NCI-H345 (cell line): Measurements from ENCODE around the gene RRM2.
"Not testable (repeated sequence)": the region's sequence is repeated elsewhere in the genome, so short reads cannot be mapped to it uniquely, and the experiment has no call there.

Experiments
- DNase-seq: peaks from one replicate; lab custom pipeline; 2025; lab: John Stamatoyannopoulos, UW

The RRM2 gene

DNA sequence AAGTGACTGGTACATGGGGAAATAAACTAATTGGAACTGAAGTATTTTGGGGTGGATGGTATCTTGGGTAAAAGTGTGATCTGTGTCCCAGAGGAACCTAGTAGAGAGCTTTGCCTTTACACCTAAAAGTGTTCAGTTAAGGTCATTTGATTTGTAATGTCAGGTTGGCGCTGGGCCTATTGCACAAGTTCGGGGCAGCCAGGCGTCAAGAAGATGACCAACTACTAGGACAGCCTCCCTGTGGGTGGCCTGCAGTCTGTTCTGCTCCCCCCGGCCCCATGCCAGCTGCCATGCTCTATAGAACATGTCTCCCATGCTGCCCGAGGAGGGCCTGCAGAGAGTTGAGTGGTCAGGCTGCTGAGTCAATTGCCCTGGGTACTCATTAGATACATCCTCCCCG lies 10.1 kb downstream of the RRM2 start:
- no peak for DNase-seq

DNA sequence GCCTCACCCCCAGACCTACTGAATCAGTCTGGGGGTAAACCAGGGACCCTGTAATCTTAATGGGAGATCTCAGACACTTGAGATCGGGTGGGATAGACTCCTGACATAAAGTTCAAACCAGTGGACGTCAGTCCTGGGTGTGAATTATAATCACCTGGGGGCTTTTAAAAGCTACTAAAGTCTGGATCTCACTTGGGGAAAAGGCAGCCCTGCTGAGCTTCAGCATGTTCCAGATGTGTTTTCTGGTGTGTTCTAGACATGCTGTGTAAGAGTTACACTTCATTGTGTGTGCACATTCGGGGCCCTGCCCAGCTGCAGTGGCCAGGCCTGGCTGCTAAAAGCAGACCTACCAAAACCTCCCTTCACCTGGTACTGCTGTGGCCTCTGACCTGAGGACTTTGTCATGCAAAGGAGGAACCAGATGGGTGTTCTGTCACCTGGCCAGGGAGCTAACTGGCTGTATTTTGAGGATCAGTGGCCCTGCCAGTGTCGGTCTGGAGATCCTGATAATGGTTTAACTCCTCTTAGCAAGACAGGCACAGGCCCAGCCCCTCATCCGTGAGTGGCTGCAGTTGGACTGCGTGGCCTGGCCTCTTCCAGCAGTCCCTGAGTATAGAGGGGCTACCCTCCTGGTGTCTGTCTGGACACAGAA lies 10.6 kb downstream of the RRM2 start:
- no peak for DNase-seq

DNA sequence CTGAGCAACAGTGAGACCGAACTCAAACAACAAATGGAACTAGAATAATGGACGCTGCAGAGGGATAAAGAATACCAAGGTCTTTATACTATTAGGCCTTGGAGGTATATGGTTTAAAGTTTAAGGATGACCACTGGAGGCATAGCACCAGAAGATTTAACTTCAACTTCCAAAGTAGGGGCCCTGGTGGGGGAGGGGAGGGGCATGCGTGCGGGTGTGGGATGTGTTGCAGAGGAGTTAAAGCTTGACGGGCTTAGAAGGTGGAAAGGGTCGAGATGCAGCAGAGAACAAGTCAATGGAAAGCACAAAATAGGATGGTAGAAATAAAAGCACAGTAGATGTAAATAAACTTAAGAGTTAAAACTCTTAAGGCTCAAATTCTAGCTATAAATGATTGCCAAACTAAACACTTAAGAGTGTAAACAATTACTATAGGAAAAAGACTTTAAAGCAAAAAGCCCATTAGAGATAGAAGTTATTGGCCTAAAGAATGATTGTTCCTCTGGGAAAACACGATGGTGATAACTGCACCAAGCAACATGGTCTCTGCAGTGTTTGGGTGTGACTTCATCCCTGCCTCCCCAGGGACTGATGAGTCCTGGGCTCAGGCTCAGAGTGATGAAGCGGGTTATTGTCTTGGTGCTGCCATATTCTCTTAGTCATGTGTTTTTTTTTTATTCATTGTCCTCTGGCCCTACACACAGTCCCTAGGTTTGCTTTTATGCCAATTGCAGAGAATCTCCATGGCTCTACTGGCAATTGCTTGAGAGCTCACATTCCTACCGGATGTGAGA lies 13.0 kb downstream of the RRM2 start:
- DNase-seq: peak; percentile 67

DNA sequence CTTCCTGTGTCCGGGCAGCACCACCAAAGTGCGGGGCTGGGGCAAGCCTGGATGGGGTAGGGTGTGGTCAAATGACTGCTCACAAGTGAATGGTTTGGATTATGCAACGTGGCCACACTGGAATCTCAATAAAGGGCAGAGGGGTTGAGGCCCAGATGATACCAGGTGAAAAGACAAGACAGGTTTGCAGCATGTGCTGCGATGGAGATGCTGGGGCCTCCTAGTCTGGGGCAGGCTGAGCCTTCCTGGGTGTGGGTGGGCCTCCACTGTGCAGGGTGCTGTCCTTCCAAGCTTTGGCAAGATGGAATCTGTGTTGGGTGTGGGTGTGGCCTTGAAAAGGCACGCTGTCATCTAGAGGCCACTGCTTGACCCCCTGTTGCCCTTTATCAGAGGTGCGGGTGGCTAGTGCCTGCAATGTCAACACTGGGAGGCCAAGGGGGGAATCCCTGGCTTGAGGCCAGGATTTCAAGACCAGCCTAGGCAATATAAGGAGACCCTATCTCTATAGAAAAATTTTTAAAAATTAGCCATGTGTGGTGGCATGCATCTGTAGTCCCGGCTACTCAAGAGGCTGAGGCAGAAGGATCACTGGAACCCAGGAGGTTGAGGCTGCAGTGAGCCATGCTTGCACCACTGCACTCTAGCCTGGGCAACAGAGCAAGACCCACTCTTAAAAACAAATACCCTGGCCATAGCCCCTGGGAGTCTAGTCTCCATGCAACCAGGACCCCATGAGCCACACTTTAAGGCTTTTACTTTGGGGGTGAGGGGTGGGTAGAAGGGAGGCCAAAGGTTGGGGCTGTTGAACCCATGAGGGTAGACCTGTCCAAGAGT lies 13.8 kb downstream of the RRM2 start:
- DNase-seq: no peak

DNA sequence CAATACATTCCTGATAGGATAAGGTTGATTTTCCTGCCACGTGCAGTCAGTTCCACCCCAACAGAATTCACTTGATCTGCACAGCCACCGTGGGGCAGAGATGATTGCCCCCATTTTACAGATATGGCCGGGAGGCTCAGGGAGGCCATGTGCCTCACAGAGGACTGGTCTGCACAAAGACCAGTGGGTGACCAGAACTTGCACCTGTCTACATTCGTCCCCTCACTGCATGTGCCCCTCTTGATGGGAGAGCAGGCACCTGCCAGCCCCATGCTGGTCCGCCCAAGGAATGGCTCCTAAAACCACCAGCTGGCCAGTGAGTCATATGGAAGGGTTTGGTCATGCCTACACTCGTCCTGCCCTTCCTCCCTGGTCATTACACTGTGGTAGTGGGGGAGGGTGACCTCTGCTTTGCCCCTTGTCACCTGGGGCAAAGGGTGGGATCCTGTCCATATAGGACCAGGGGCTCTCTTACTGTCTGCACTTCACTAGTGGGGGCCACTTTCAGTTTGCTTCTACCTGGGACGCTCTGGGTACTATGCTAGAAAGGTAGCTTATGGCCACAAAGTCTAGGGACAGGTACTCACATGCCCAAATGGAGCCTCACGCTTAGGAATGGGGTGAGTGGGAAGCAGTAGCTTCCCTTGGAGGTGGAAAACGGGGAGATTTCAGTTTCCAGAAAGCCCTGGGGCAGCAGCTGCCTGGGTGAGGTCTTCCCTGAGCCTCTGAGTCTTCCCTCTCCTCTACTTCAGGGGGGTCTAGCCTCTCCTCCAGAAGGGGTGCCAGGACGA lies 14.7 kb downstream of the RRM2 start:
- no peak for DNase-seq

DNA sequence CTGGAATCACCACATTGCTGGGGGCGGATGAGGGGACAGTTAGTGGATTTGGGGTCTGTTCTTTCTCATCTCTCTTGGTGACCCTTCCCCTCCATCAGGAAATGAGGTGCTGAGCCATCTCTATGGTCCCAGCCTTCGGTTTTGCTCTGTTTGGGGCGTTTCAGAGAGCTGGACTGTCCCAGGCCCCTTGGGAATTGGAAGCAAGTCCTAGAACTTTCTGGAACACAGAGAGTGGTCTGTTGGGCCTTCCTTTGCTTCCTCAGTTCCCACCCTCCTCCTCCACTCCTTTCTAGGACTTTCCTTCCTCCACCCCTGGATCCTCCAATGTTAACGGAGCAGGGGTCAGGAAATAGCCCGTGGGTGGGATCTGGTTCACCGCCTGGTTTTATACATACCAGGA lies 17.0 kb downstream of the RRM2 start:
- DNase-seq: no peak

DNA sequence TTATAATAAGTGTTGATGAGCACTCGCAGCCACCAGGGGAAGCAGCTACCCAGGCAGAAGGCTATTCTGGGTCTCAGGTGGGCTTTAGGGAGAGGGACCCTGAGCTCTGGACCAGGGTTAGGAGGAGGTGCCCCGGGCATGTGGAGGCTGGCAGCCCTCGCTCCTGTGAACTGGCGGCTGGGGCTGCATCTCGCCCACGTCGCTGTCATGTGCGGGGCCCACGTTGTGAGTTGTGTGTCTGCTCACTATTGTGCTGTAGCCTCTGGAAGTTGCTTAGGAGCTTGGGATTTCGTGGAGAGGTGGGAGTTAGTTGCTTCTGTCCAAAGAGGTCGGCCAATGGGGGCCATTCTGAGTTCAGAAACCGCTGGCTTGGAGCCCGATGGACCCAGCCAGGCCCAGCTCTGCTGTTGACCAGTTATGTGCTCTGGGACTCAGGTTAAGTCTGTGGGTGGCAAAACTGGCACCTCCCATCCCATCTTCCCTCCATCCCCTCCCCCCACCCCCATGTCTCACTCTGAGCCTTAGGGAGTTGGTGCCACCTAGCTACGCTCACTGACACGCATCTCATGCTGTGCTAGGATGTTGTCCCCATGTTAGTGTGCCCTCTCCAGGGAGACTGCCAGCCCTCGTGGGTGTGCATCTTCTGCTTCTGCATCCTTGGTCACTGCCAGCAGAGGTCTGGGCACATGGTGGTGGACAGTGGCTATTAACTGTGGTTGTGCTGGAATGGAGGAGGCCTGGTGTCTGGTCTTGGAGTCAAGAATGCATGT lies 18.5 kb downstream of the RRM2 start:
- DNase-seq: no peak

DNA sequence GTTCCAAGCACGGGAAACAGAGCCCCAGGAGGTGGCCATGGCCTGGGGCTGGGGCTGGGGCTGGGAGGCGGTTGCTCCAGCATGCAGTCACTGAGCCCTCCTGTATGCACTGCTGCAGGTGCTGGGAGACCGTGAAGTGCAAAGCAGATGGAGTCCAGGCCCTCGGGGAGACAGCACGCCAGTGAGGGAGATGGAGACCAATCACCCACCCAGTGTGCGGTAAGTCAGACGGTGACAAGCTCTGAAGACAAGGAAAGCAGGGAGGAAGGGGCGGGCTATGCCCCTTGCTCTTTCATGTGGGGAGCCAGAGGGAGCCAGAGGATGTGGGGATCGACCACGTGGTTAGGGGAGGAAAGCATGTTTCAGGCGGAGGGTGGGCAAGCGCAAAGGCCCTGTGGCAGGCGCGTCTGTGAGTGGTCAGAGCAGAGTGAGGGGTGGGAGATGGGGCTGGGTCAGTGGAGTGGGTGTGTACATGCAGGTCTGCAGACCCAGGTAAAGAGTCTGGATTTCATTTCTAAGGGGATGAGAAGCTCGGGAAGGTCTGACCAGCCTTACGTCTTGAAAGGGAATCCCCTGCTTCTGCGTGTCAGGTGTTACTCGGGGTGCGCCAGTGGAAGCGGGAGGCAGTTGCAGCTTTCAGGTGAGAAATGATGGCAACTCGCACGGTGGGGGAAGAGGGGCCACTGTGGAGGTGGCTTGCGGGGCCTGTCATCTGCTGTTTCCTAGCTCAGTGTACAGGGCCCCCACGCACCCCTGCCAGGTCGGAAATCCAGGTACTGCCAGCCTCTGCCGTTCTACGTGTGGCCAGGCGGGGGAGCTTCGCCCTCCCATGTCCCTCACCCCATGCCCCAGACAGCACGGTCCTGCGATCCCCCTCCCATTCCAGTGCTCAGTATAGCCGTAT lies 19.4 kb downstream of the RRM2 start:
- DNase-seq: no peak

DNA sequence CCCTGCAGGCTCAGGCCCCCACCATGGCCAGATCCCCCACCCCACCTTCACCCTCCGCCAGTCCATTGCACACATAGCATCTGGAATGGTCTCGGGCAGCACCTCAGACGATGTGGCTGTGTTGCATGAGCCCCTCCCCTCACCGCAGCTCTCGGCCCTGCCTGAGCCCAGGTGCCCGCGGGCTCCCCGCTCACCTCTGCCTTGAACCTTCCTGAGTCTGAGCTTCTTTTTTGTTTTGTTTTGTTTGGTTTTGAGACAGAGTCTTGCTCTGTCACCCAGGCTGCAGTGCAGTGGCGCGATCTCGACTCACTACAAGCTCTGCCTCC lies 20.1 kb downstream of the RRM2 start:
- DNase-seq: no peak

DNA sequence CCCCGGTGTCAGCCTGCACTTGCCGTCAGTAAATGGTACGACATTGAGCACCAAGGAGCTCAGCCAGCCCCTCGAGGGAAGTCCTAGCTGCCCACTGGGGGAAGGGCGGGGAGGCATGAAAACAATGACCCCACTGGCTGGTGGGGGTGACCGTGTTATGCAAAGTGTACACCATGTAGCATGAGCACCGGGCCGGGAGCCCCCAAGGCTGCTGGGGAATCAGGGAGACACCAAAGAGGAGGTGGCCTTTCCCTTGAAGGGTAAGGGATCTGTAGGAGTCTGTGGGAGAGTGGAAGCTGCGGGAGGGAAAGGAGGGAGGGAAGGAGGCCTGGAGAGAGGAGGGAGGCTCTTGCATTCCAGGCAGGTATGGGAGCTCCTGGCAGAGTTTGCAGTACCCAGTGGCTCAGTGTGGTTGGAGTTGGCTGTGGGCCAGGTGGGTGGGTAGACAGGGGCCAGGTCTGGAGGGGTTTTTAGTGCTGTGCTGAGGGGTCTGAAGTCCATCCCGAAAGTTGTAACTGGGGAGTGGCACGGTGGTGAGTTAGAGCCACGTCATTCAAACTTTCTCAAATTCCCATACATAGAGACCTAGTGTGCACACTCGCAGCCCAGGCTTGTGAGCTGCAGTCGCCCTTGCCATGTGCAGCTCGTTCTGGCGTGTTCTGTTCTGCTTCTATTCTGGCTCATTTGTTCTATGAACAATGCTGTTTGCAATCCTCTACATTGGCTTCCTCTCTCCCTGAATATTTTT lies 22.4 kb downstream of the RRM2 start:
- no peak for DNase-seq

DNA sequence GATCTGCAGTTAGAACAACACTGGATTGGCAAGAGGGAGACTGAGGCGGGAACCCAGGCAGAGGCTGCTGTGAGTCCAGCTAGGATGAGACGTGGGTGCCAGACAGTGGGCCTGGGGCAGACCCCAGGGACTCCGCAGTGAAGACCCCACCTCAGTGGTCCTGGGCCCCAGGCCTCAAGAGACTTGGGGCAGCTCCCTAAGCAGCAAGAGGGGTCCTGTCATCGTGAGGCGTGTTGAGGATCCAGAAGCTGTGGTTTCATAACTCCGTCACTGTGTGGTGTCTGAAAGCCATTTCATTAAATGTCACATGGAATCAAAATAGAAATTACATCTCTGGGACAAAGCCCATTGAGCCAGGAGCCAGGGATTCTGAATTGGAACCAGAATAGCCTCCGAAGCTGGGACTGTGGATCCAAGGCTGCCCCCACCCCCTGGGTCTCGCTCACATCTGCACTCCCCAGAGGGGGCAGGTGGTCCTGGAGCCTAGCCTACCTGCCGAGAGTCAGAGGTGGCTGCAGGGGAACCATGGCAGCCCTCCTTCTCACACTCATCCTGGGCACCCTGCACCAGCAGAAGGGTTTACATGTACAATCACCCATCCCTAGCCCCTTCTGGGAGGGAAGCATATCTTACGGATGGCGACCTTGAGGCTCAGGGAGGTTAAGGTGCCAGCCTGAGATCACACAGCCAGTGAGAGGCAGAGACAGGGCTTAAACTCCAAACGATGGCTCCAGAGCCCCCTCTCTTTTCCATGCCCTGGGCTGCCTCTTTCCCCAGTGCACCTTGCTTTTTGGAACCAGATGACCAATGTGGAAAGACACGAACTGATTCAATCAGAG lies 23.2 kb downstream of the RRM2 start:
- DNase-seq: no peak

DNA sequence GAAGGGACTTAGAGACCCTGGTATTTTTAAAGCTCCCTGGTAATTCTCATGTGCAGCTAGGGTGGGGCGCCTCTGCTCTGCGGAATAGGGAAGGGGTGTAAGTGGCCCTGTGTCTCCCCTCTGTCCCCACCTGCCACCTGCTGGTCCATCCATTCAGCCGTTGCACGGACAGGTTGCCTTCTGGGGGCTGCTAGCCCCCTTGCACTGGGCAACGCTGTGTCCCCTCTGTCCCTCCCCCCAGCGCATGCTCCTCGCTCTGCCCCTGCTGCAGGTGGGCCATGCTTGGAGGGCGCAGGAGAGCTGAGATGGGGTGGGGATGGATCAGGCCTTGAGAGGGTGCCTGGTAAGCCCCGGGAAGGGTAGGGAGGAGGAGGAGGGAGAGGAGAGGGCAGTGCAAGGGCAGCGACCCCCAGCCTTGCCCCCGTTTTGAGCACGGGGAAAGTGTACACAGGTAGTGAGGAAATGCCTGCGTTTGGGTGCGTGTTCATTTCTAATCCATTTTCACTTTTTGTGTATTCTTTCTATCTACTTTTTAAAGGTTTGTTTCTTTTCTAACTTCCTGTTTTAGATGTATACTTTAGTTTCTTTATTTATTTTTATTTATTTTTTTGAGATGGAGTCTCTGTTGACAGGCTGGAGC lies 23.9 kb downstream of the RRM2 start:
- no peak for DNase-seq

DNA sequence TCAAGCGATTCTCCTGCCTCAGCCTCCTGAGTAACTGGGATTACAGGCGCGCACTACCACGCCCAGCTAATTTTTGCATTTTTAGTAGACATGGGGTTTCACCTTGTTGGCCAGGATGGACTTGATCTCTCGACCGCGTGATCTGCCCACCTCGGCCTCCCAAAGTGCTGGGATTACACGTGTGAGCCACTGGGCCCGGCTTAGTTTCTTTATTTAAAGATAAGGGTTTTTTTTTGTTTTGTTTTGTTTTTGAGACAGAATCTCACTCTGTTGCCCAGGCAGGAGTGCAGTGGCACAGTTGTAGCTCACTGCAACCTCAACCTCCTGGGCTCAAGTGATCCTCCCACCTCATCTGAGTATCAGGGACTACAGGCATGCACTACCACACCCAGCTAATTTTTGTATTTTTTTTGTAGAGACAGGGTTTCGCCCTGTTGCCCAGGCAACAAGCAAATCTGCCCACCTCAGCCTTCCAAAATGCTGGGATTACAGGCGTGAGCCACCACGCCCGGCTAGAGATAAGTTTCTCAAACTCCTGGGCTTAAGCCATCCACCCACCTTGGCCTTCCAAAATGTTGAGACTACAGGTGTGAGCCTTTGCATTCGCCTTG lies 24.6 kb downstream of the RRM2 start:
- DNase-seq: not testable (repeated sequence)

DNA sequence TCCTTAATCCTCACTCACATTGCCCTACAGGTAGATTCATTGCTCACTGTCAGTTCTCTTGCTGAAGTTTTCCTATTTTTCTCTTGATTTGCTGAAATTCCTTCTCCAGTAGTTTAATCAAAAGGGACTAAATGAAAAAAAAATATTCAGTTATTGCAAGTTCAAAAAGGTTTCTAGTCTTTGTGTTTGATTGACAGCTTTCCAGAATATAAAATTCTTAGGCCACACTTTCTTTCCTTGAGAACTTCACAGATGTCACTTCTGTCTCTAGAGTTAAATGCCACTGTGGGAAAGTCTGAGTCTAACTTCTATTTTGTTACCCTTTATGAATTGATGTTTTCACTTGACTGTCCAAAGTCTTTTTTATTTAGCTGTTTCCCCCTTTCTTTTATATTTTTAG lies 25.7 kb downstream of the RRM2 start:
- DNase-seq: no peak

DNA sequence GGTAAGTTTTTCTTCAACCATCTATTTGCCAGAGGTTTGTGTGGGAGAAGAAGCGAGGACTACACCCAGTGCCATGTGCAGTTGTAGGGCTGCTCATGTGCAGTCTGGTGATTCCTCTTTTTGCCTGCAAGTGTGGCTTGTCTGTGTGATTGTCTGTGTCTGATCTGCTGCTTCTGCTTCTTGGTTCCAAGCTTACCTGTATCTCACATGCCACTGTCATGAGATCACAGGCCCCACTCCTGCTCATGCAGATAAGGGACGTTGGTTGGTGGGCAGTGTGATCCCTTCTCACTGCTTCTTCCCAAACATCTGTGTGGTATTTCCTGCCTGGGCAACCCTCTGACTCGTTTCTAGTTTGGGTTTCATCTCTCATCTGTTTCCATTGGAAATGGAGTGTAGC lies 27.1 kb downstream of the RRM2 start:
- DNase-seq: no peak

DNA sequence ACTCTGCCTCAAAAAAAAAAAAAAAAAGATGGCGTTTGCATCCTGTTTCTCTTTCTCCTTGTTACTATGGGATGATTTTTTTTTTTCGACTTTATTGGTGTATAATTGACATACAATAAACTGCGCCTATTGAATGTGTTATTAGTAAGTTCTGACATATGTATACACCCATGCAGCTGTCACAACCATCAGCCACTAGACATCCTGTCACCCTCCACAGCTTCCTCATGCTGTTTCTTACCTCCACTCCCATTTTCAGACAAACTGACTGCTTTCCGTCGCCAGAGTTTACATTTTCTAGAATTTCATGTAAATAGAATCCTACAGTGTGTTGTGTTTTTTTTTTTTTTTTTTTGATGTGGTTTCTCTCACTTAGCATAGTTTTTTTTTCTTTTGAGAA lies 27.9 kb downstream of the RRM2 start:
- DNase-seq: no peak

DNA sequence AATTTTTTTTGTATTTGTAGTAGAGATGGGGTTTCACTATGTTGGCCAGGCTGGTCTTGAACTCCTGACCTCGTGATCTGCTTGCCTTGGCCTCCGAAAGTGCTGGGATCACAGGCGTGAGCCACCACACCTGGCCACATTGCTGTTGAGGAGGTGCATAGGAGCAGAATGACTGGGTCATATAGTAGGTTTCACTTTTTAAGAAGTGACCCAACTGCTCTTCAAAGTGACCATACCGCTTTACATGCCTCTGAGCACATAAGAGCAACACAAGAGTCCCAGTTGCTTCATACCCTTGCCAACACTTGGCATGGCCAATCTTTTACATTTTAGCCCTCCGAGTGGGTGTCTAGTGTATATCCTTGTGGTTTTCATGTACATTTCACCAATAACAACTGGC lies 28.9 kb downstream of the RRM2 start:
- no peak for DNase-seq

DNA sequence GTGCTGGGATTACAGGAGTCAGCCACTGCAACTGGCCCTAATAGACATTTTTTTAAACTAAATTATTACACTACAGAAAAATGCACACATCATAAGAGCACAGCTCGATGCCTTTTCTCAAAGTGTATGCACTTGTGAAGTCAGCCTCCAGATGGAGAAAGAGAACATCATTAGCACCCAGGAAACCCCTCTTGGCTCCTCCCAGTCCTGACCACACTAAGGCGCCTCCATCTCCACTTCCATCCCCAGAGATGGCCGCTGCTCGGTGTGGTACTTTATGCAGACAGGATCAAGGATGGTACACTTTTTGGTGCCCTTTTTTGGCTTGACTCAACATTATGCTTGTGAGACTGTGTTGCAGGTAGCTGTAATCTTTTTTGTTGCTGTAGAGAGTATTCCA lies 34.8 kb downstream of the RRM2 start:
- no peak for DNase-seq
